HFFc6 (cell line): ENCODE measurements around the gene ETNK2. TPM values are rescaled to one million over a fixed set of nuclear protein-coding genes. Genes with fewer than 3 reads are reported as not detected.

ENCODE experiments used
- DNase-seq: peaks from one replicate; pipeline ENCODE4 v3.0.0-alpha.2; 2018
- H3K27ac Mint-ChIP-seq: 2 replicates; pipeline ENCODE4 v1.8.0; 2020; ENCODE audit warnings: mild to moderate bottlenecking, mixed read lengths
- H3K27me3 Mint-ChIP-seq: 2 replicates; pipeline ENCODE4 v1.8.0; 2021; ENCODE audit warnings: mild to moderate bottlenecking, moderate library complexity, mixed read lengths; ENCODE audit not compliant: insufficient read depth
- H3K36me3 Mint-ChIP-seq: 2 replicates; pipeline ENCODE4 v1.8.0; 2021; ENCODE audit warnings: low read depth, mixed read lengths
- H3K4me1 Mint-ChIP-seq: 2 replicates; pipeline ENCODE4 v1.8.0; 2020; ENCODE audit warnings: low read depth, mixed read lengths
- H3K4me3 Mint-ChIP-seq: 2 replicates; pipeline ENCODE4 v1.8.0; 2020; ENCODE audit warnings: mild to moderate bottlenecking, moderate library complexity, mixed read lengths
- H3K9me3 Mint-ChIP-seq: 2 replicates; pipeline ENCODE4 v1.8.0; 2020; ENCODE audit warnings: mild to moderate bottlenecking, mixed read lengths
- CTCF ChIP-seq: fragments of 200-600 bp; sonication (generic); IDR thresholded peaks from 2 replicates; pipeline ENCODE4 v1.5.0; 2021; ENCODE audit warnings: antibody characterized with exemption, mild to moderate bottlenecking
- total RNA-seq, 6 experiments: library from RNA; stranded (reverse); fragmentation: NEBNext Ultra II Directional; extraction: Animal tissue kit (Norgen Biotek cat#: 25700); gene quantifications; 2 replicates in 1 of 6; 3 replicates in 5 of 6; pipeline ENCODE4 v1.2.3, GENCODE V29; 2021

The ETNK2 gene
- total RNA-seq, 6 experiments from 2014 or later, result 3.1 to 6.3 (median 3.9) TPM

DNA sequence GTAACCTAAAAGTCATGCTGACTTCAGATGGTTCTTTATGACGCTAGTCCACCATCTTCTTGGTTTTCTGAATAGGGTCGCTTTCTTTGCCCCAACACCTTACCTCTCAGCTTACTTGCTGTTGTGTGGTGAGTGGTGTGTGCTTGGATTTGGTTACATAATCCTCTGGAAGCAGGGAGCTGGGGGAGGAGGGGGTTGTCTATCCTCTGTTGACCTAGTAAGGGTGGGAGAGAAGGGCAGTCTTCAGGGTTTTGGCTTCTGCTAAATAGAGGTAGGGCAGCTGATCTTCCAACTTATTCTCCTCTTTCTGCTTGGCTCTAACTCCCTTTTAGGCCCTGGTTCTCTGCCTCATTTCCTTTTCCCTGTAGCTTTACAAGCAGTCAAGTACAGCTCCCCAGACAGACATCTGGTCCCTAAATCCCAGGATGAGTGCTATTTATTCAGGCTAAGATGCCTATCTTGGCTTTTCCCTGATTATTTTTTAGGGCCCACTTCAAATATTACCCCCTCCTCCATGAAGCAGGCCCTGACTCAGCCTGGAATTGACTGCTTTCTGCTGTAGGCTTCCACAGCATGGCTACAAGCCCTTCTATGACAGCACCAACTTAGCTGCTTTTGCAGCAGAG lies 20.7 kb upstream of the ETNK2 start:
- Mint-ChIP-seq H3K9me3 (peaks cover 17% of the 10 kb centered on the region), H3K4me1 (peaks cover 32% of the 10 kb centered on the region), H3K27me3 (no peaks in the 10 kb centered on the region), H3K27ac (peak overlapping the region; percentile 83), H3K36me3 (peaks cover 18% of the 10 kb centered on the region; the same call in 1 of the 2 replicates), H3K4me3 (no peak overlapping the region)
- TF ChIP-seq CTCF, result no peak
- no peak for DNase-seq

- peaks cover 18% of the 10 kb centered on the region; the same call in 1 of the 2 replicates for H3K36me3 Mint-ChIP-seq
- peak; percentile 77 for DNase-seq
- TF ChIP-seq CTCF, result no peak
- H3K4me3 Mint-ChIP-seq, result peak overlapping the region; percentile 14
- no peaks in the 10 kb centered on the region for H3K27me3 Mint-ChIP-seq
- H3K9me3 Mint-ChIP-seq, result peaks cover 17% of the 10 kb centered on the region
- H3K27ac Mint-ChIP-seq, result peak overlapping the region; percentile 83
- H3K4me1 Mint-ChIP-seq, result peaks cover 32% of the 10 kb centered on the region
These were observed 19.9 kb upstream of the ETNK2 start for GRCh38 chr1:204171751-204172178.

DNA sequence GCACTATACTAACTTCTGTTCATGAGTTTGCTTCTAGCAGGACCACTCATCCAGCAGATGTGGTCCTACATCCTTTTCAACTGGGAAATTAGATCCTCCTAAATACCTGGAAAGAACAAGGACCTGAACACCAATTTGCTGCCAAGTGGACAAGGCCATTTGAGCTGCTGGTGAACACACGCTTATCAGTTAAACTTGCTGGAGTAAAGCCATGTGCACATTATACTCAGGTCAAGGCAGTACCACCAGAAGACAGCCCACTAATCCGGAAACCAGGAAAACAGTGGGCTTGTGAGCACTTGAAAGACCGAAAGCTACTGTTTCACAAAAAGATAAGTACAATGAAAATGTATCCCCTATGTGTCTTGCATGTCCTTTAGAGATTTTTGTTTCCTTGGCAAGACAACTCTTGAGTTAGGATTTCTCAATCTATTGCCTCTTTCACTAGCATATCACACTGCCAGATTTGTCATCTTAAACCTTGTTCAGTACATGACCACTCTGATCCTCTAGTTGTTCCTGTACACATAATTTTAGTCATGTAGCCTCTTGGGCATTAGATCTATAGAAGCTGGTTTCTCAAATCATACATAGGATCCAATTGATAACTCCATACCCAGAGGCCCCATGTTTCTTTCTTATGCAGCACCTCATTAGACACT lies 18.8 kb upstream of the ETNK2 start:
- Mint-ChIP-seq H3K4me3 (no peak overlapping the region), H3K27me3 (no peaks in the 10 kb centered on the region; the same call in 1 of the 2 replicates), H3K36me3 (peaks cover 18% of the 10 kb centered on the region; the same call in 1 of the 2 replicates), H3K4me1 (peaks cover 32% of the 10 kb centered on the region), H3K27ac (no peak overlapping the region), H3K9me3 (peaks cover 17% of the 10 kb centered on the region)
- DNase-seq, result no peak
- no peak for TF ChIP-seq CTCF

DNA sequence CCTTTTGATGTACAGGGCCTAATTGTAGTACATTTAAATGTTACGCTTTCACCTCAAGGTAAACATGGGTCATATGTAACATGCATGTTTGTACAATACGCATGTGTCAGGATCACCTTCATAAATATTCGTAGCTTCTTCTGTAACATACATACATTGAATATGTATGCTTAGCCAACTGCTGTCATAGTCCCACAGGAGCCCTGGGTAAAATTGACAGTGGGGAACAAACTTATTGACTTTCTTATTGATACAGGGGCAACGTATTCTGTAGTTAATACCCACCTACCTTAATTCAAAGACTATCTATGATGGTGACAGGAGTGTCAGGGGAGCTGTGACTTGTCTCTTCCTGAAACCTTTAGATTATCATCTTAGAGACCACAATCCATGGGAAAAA lies 18.0 kb upstream of the ETNK2 start:
- no peak for TF ChIP-seq CTCF
- Mint-ChIP-seq H3K27me3 (no peaks in the 10 kb centered on the region; the same call in 1 of the 2 replicates), H3K4me3 (no peak overlapping the region), H3K36me3 (peaks cover 18% of the 10 kb centered on the region; the same call in 1 of the 2 replicates), H3K9me3 (peaks cover 17% of the 10 kb centered on the region), H3K4me1 (peaks cover 32% of the 10 kb centered on the region), H3K27ac (no peak overlapping the region)
- DNase-seq, result no peak

GRCh38 chr1:204167730-204168129 lies 15.9 kb upstream of the ETNK2 start:
- Mint-ChIP-seq H3K27ac (no peak overlapping the region), H3K4me1 (peaks cover 34% of the 10 kb centered on the region), H3K9me3 (peaks cover 17% of the 10 kb centered on the region), H3K27me3 (no peaks in the 10 kb centered on the region; the same call in 1 of the 2 replicates), H3K4me3 (no peak overlapping the region), H3K36me3 (peaks cover 18% of the 10 kb centered on the region; the same call in 1 of the 2 replicates)
- TF ChIP-seq CTCF, result no peak
- no peak for DNase-seq
